Uterus (tissue), 4 donors: ENCODE data around the gene TXNDC5. TPM values are rescaled to one million over a fixed set of nuclear protein-coding genes. Genes with fewer than 3 reads are reported as not detected.

Source experiments
- DNase-seq, 2 donors: peaks; one replicate each; pipeline ENCODE4 v3.0.0-alpha.2; 2019 to 2020
- H3K27ac ChIP-seq, 2 donors: fragments of 200-600 bp; sonication (generic); 1 replicate in 1 of 2; 2 replicates in 1 of 2; pipeline ENCODE4 v1.5.1; 2016 to 2018
- H3K27me3 ChIP-seq, 2 donors: fragments of 200-600 bp; sonication (generic); one replicate each; pipeline ENCODE4 v1.5.1; 2018 to 2019; ENCODE audit warnings: control low read depth in 1 of 2
- H3K36me3 ChIP-seq, 2 donors: fragments of 200-600 bp; sonication (generic); one replicate each; pipeline ENCODE4 v1.5.1; 2019; ENCODE audit warnings: control low read depth in 1 of 2
- H3K4me1 ChIP-seq, 2 donors: fragments of 200-600 bp; sonication (generic); one replicate each; pipeline ENCODE4 v1.5.1; 2018 to 2019; ENCODE audit warnings: control low read depth in 1 of 2
- H3K4me3 ChIP-seq, 2 donors: fragments of 200-600 bp; sonication (generic); 1 replicate in 1 of 2; 2 replicates in 1 of 2; pipeline ENCODE4 v1.5.1; 2018 to 2019; ENCODE audit warnings: mild to moderate bottlenecking in 1 of 2
- H3K9me3 ChIP-seq, 2 donors: fragments of 200-600 bp; sonication (generic); one replicate each; pipeline ENCODE4 v1.5.1; 2019; ENCODE audit warnings: control low read depth in 1 of 2
- CTCF ChIP-seq, 4 experiments: fragments of 200-600 bp in 2 of 4; fragments of 450-650 bp in 2 of 4; sonication (generic) in 2 of 4; IDR thresholded peaks; one replicate each; pipeline ENCODE4 v1.5.1; 2016 to 2019; ENCODE audit warnings: antibody characterized with exemption in 4 of 4, mild to moderate bottlenecking in 2 of 4, moderate library complexity in 1 of 4
- POLR2A ChIP-seq, 2 donors: fragments of 450-650 bp; IDR thresholded peaks; one replicate each; pipeline ENCODE4 v1.6.1; 2016; ENCODE audit warnings: antibody characterized with exemption in 2 of 2, mild to moderate bottlenecking in 1 of 2, moderate library complexity in 1 of 2
- intact Hi-C: fragments of 100-400 bp; cut with DNase I; formaldehyde crosslinking; loops from one replicate; pipeline ENCODE4 v1.15.1; 2023; ENCODE audit warnings: low total_unique reads
- total RNA-seq, 4 donors: library from RNA; depleted of rRNA in 3 of 4; stranded (reverse); fragments of >200 nt in 3 of 4; gene quantifications; one replicate each; pipeline versions ENCODE4 v1.1.0 to v1.2.4, GENCODE V29; 2014 to 2023
- donor health status: DM: yes; HTN: yes; CAD: no.

Gene TXNDC5
- total RNA-seq, 4 donors from 2014 or later, result 70.8 to 279 (median 104) TPM

GRCh38 chr6:7954477-7955200 lies 44.1 kb upstream of the TXNDC5 start:
- H3K4me3 ChIP-seq, result no peak overlapping the region

GRCh38 chr6:7953753-7954152 lies 43.2 kb upstream of the TXNDC5 start:
- Histone ChIP-seq H3K9me3 (no peaks in the 10 kb centered on the region), H3K36me3 (no peaks in the 10 kb centered on the region), H3K4me3 (no peak overlapping the region), H3K4me1 (no peaks in the 10 kb centered on the region), H3K27ac (no peak overlapping the region), H3K27me3 (no peaks in the 10 kb centered on the region)
- no peak for TF ChIP-seq POLR2A (IDR thresholded peaks at IDR 0.05)
- no peak for TF ChIP-seq CTCF (IDR thresholded peaks at IDR 0.05)
- DNase-seq, result no peak
- intact Hi-C loops, result no loop called here

More at GRCh38 chr6:7954477-7955200, 44.1 kb upstream of the TXNDC5 start:
- Histone ChIP-seq H3K27ac (no peak overlapping the region), H3K9me3 (no peaks in the 10 kb centered on the region), H3K36me3 (no peaks in the 10 kb centered on the region), H3K27me3 (no peaks in the 10 kb centered on the region), H3K4me1 (no peaks in the 10 kb centered on the region)
- TF ChIP-seq POLR2A (IDR thresholded peaks at IDR 0.05), result no peak
- no peak for TF ChIP-seq CTCF (IDR thresholded peaks at IDR 0.05)
- no peak for DNase-seq
- intact Hi-C loops, result no loop called here

- no peak for DNase-seq
- Histone ChIP-seq H3K27me3 (no peaks in the 10 kb centered on the region), H3K4me1 (no peaks in the 10 kb centered on the region), H3K9me3 (no peaks in the 10 kb centered on the region), H3K36me3 (no peaks in the 10 kb centered on the region), H3K27ac (no peak overlapping the region), H3K4me3 (no peak overlapping the region)
- intact Hi-C loops, result no loop called here
- TF ChIP-seq POLR2A (IDR thresholded peaks at IDR 0.05) (no peak), CTCF (IDR thresholded peaks at IDR 0.05) (no peak)
These were observed 29.3 kb upstream of the TXNDC5 start for GRCh38 chr6:7939864-7940228.

GRCh38 chr6:7939184-7939863 lies 28.7 kb upstream of the TXNDC5 start:
- no peak for DNase-seq
- Histone ChIP-seq H3K27ac (no peak overlapping the region), H3K4me3 (no peak overlapping the region), H3K9me3 (no peaks in the 10 kb centered on the region), H3K36me3 (no peaks in the 10 kb centered on the region), H3K4me1 (no peaks in the 10 kb centered on the region), H3K27me3 (no peaks in the 10 kb centered on the region)
- TF ChIP-seq CTCF (IDR thresholded peaks at IDR 0.05), result no peak
- TF ChIP-seq POLR2A (IDR thresholded peaks at IDR 0.05), result no peak
- intact Hi-C loops, result no loop called here

GRCh38 chr6:7938562-7939183 lies 28.1 kb upstream of the TXNDC5 start:
- DNase-seq, result no peak
- intact Hi-C loops, result no loop called here
- Histone ChIP-seq H3K4me1 (no peaks in the 10 kb centered on the region), H3K27ac (no peak overlapping the region), H3K9me3 (no peaks in the 10 kb centered on the region), H3K27me3 (no peaks in the 10 kb centered on the region), H3K4me3 (no peak overlapping the region), H3K36me3 (no peaks in the 10 kb centered on the region)
- TF ChIP-seq POLR2A (IDR thresholded peaks at IDR 0.05) (no peak), CTCF (IDR thresholded peaks at IDR 0.05) (no peak)
